Caco-2 (cell line): ENCODE results near the gene XPNPEP1. TPM values are rescaled to one million over a fixed set of nuclear protein-coding genes. Genes with fewer than 3 reads are reported as not detected.

Experiments used
- BruUV-seq: library from RNA; stranded (reverse); fragments of 400-500 nt; replicated peaks from 2 replicates; lab custom pipeline; 2021; lab: Mats Ljungman, UMichigan
- CTCF ChIA-PET: fragments of 300-600 bp; sonication (Branson Sonifier 250); formaldehyde crosslinking; loops from one replicate; lab custom pipeline; 2022; ENCODE audit warnings: antibody characterized with exemption; lab: Charles Lee
- POLR2A ChIA-PET: fragments of 300-600 bp; sonication (Branson Sonifier 250); formaldehyde crosslinking; loops from one replicate; lab custom pipeline; 2022; ENCODE audit warnings: antibody characterized with exemption; lab: Charles Lee
- DNase-seq, 2 experiments: peaks; one replicate each; pipeline versions ENCODE4 v3.0.0 to v3.0.0-alpha.2; 2020 to 2022
- H3K27me3 ChIP-seq: replicated peaks from 2 replicates; pipeline ENCODE4 v1.6.0; 2011; ENCODE audit warnings: low read length; ENCODE audit not compliant: control insufficient read depth, insufficient read depth
- H3K36me3 ChIP-seq: 2 replicates; pipeline ENCODE4 v1.5.1; 2011; ENCODE audit warnings: low read length; ENCODE audit not compliant: control insufficient read depth, insufficient read depth
- H3K4me1 ChIP-seq: fragments of 250-450 bp; sonication (Bioruptor Pico); 2 replicates; pipeline ENCODE4 v1.5.1; 2020; ENCODE audit warnings: mild to moderate bottlenecking
- H3K4me3 ChIP-seq: 2 replicates; pipeline ENCODE4 v1.5.1; 2011; ENCODE audit warnings: low read depth, mild to moderate bottlenecking, control low read depth, low read length
- H3K9me3 ChIP-seq: fragments of 250-450 bp; sonication (Bioruptor Pico); 2 replicates; pipeline ENCODE4 v1.5.1; 2020; ENCODE audit warnings: mild to moderate bottlenecking, moderate library complexity
- H3K27ac Mint-ChIP-seq: one replicate; pipeline ENCODE4 v1.8.0; 2022; ENCODE audit warnings: mixed read lengths; ENCODE audit not compliant: unreplicated experiment
- H3K27me3 Mint-ChIP-seq: one replicate; pipeline ENCODE4 v1.8.0; 2022; ENCODE audit warnings: mixed read lengths; ENCODE audit not compliant: insufficient read depth, unreplicated experiment
- H3K36me3 Mint-ChIP-seq: one replicate; pipeline ENCODE4 v1.8.0; 2022; ENCODE audit warnings: mild to moderate bottlenecking, mixed read lengths; ENCODE audit not compliant: insufficient read depth, unreplicated experiment
- H3K4me1 Mint-ChIP-seq: one replicate; pipeline ENCODE4 v1.8.0; 2022; ENCODE audit warnings: low read depth, mixed read lengths; ENCODE audit not compliant: unreplicated experiment
- H3K4me3 Mint-ChIP-seq: one replicate; pipeline ENCODE4 v1.8.0; 2022; ENCODE audit warnings: mild to moderate bottlenecking, moderate library complexity, mixed read lengths; ENCODE audit not compliant: unreplicated experiment
- H3K9me3 Mint-ChIP-seq: one replicate; pipeline ENCODE4 v1.8.0; 2022; ENCODE audit warnings: mixed read lengths; ENCODE audit not compliant: unreplicated experiment
- CTCF ChIP-seq, 2 experiments: fragments of 200-600 bp in 1 of 2; IDR thresholded peaks; 1 replicate in 1 of 2; 2 replicates in 1 of 2; pipeline versions ENCODE4 v1.5.1 to v1.8.0; 2011 to 2022; ENCODE audit warnings: antibody characterized with exemption in 1 of 2, control low read depth in 1 of 2, inconsistent platforms in 1 of 2, low read depth in 1 of 2, low read length in 1 of 2, mild to moderate bottlenecking in 1 of 2, moderate library complexity in 1 of 2; ENCODE audit not compliant: insufficient read depth in 1 of 2, severe bottlenecking in 1 of 2, unreplicated experiment in 1 of 2
- intact Hi-C: fragments of 100-400 bp; cut with micrococcal nuclease; formaldehyde crosslinking; loops from one replicate; pipeline ENCODE4 v1.10.0; 2022; ENCODE audit not compliant: unreplicated experiment
- total RNA-seq: library from RNA; stranded (reverse); gene quantifications from 2 replicates; pipeline ENCODE4 v1.2.3, GENCODE V29; 2022

Gene XPNPEP1
- total RNA-seq, 1 experiment from 2014 or later = 92.4 TPM

- no peak overlapping the region for H3K4me3 Mint-ChIP-seq
- H3K4me1 Mint-ChIP-seq = no peaks in the 10 kb centered on the region
- no peak for DNase-seq
- no peaks in the 10 kb centered on the region for H3K36me3 Mint-ChIP-seq
- no peaks in the 10 kb centered on the region for H3K27me3 ChIP-seq
- TF ChIP-seq CTCF (IDR thresholded peaks at IDR 0.05; ENCODE audit: insufficient read depth in 1 of 2, low read depth in 1 of 2, low read length in 1 of 2, severe bottlenecking in 1 of 2, unreplicated experiment in 1 of 2) = no peak
- no TSS peak for BruUV-seq
- no peaks in the 10 kb centered on the region for H3K9me3 ChIP-seq
- no peaks in the 10 kb centered on the region for H3K9me3 Mint-ChIP-seq
- H3K4me3 ChIP-seq = no peak overlapping the region
- POLR2A ChIA-PET = no interaction called here
- no peaks in the 10 kb centered on the region for H3K36me3 ChIP-seq
- no peaks in the 10 kb centered on the region for H3K4me1 ChIP-seq
- CTCF ChIA-PET = no interaction called here
- intact Hi-C loops = no loop called here
- no peak overlapping the region for H3K27ac Mint-ChIP-seq
- no peaks in the 10 kb centered on the region for H3K27me3 Mint-ChIP-seq
These were observed 10.8 kb upstream of the XPNPEP1 start for GRCh38 chr10:109933984-109934565.

GRCh38 chr10:109932968-109933367 is 9.7 kb upstream of the XPNPEP1 start:
- Mint-ChIP-seq H3K27me3 (no peaks in the 10 kb centered on the region), H3K4me3 (no peak overlapping the region), H3K4me1 (no peaks in the 10 kb centered on the region), H3K9me3 (no peaks in the 10 kb centered on the region), H3K27ac (no peak overlapping the region), H3K36me3 (no peaks in the 10 kb centered on the region)
- BruUV-seq = no TSS peak
- DNase-seq = no peak
- POLR2A ChIA-PET = no interaction called here
- CTCF ChIA-PET = no interaction called here
- TF ChIP-seq CTCF (IDR thresholded peaks at IDR 0.05; ENCODE audit: insufficient read depth in 1 of 2, low read depth in 1 of 2, low read length in 1 of 2, severe bottlenecking in 1 of 2, unreplicated experiment in 1 of 2) = no peak
- H3K4me3 ChIP-seq = no peak overlapping the region
- H3K9me3 ChIP-seq = no peaks in the 10 kb centered on the region
- H3K27me3 ChIP-seq = no peaks in the 10 kb centered on the region
- intact Hi-C loops = no loop called here
- H3K4me1 ChIP-seq = no peaks in the 10 kb centered on the region
- no peaks in the 10 kb centered on the region for H3K36me3 ChIP-seq

- no TSS peak for BruUV-seq
- H3K4me1 Mint-ChIP-seq = no peaks in the 10 kb centered on the region
- Histone ChIP-seq H3K4me1 (no peaks in the 10 kb centered on the region), H3K9me3 (no peaks in the 10 kb centered on the region), H3K27me3 (no peaks in the 10 kb centered on the region), H3K36me3 (no peaks in the 10 kb centered on the region), H3K4me3 (no peak overlapping the region)
- CTCF ChIA-PET = no interaction called here
- DNase-seq = no peak
- POLR2A ChIA-PET = no interaction called here
- TF ChIP-seq CTCF (IDR thresholded peaks at IDR 0.05; ENCODE audit: insufficient read depth in 1 of 2, low read depth in 1 of 2, low read length in 1 of 2, severe bottlenecking in 1 of 2, unreplicated experiment in 1 of 2) = no peak
- intact Hi-C loops = no loop called here
- no peak overlapping the region for H3K4me3 Mint-ChIP-seq
- no peaks in the 10 kb centered on the region for H3K27me3 Mint-ChIP-seq
- H3K27ac Mint-ChIP-seq = no peak overlapping the region
- H3K36me3 Mint-ChIP-seq = no peaks in the 10 kb centered on the region
- no peaks in the 10 kb centered on the region for H3K9me3 Mint-ChIP-seq
These were observed 9.1 kb upstream of the XPNPEP1 start for GRCh38 chr10:109932391-109932790.
